ENCODE measurements around the gene ABCG2.

The ABCG2 gene

DNA sequence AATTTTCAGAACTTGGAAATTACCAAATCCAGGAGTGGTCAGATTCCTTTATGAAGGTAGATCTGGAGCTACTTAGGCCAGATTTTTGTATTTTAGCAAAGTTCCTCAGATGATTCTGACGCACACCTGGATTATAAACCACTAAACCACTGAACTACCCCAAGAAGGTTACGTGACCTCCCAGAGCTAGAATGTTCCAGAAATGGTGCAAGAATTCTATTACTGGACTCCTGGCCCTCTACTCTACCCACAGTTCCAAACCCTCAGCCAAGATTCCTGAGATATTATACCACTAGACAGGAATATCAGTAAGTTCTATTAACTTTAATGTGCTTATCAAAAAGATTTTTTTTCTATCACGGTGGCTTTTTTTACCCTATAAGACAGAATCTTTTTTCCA is 67.1 kb downstream of the ABCG2 start:
- no peak for TF ChIP-seq CTCF (IDR thresholded peaks at IDR 0.05; ENCODE audit: extremely low read depth, missing control alignments)
- no peak for DNase-seq (ENCODE audit: low spot score)

DNA sequence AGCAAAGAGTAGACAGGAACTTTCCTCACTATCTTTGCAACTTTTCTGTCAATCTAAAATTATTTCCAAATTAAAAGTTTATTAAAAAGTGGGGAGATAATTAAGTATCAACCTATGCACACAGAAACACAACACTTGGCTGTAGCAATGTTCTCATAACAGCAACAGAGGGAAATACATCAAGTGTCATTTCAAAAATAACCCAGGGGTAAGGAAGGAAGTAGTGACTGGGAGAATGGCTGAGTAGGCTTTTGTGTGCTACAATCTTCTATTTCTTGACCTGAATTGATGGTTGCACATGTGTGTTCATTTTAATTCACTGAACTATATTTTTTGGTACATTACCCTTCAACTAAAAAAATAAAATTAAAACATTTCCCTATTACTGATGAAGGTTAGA is 67.5 kb downstream of the ABCG2 start:
- no peak for DNase-seq (ENCODE audit: low spot score)
- no peak for TF ChIP-seq CTCF (IDR thresholded peaks at IDR 0.05; ENCODE audit: extremely low read depth, missing control alignments)

DNA sequence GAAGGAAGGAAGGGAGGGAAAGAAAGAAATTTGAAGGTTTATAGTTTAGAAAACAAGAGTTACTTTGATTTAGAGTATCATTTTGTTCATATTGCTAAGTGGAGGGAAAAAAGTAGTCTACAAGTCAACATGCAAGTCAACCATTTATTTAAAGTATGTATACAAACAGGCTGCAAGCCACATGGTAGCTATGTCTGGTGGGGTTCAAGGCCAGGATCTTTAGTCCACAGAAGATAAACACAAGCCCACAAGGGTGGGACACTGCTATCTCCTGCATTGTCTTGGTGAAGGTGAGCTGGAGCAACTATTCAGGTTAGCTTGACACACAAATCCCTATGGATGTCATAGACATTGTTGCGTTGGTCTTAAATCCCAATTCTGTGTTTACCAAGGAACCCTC is 71.4 kb downstream of the ABCG2 start:
- DNase-seq (ENCODE audit: low spot score) = no peak
- no peak for TF ChIP-seq CTCF (IDR thresholded peaks at IDR 0.05; ENCODE audit: extremely low read depth, missing control alignments)

GRCh38 chr4:88080626-88081025 is 77.8 kb downstream of the ABCG2 start:
- no peak for DNase-seq (ENCODE audit: low spot score)
- no peak for TF ChIP-seq CTCF (IDR thresholded peaks at IDR 0.05; ENCODE audit: extremely low read depth, missing control alignments)

DNA sequence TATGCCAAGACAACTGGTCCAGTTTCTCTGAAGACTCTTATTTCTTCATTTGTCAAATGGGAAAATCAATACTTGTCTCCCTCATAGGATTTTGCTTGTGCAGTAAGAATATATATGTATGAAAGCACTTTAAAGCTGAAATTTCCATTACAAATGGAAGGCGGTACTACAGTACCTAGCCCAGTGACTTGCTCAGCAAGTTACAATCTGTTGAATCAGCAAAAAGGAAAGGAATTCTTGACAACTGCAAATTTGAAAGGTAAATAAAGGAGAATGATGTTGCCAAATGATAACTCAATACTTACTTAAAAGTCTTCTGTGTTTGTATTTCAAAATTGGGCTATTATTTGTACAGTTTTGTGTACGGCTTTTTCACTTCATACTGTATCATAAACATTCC is 79.9 kb downstream of the ABCG2 start:
- DNase-seq (ENCODE audit: low spot score) = no peak
- TF ChIP-seq CTCF (IDR thresholded peaks at IDR 0.05; ENCODE audit: extremely low read depth, missing control alignments) = no peak

DNA sequence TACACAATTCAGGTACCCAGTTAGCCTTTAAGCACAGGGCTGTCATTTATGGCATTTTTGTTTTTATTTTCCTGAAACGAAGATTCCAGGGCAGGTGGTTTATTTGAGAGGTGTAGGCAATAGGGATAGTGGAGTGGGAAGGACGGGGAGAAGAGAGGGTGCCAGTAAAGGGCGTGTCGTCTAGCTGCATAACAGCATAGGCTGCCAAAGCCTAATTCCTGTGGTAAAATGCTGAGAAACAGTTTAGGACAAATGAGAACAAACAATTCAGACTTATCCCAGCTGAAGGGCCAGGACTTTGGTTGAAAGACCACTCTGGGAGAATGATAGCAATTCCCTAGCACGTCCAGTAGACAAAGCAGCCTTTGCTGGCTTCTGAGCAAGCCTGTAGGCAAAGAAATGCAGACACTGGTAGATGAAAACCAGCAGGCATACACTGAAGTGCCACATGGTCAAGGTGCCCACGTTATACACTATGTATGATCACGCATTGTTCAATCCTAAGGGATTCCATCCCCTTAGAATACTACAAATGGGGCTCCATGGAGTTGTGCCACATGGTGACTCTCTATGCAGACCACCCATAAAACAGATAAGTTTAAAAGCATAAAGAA is 80.4 kb downstream of the ABCG2 start:
- DNase-seq (ENCODE audit: low spot score) = no peak

DNA sequence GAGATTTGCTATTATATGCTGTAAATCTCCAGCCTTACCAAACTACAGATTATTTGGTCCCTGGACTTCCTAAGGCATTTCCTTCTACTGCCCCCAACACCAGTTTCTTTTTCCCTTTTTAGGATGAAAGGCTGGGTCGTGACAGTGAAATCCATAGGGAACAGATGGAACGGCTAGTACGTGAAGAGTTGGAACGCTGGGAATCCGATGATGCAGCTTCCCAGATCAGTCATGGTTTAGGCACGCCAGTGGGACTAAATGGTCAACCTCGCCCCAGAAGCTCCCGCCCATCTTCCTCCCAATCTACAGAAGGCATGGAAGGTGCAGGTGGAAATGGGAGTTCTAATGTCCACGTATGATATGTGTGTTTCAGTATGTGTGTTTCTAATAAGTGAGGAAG is 83.1 kb downstream of the ABCG2 start:
- TF ChIP-seq CTCF (IDR thresholded peaks at IDR 0.05; ENCODE audit: extremely low read depth, missing control alignments) = no peak
- no peak for DNase-seq (ENCODE audit: low spot score)

More for the DNA sequence above, 80.4 kb downstream of the ABCG2 start:
- no peak for TF ChIP-seq CTCF (IDR thresholded peaks at IDR 0.05; ENCODE audit: extremely low read depth, missing control alignments)

Measured in GM20000 (cell line).